OCI-LY1 (cell line): ENCODE measurements around the gene PEX12.

Experiments
- H2AFZ ChIP-seq: fragments of 200-600 bp; sonication (generic), shearing (Covaris generic); 2 replicates; pipeline ENCODE4 v1.6.0; 2014; ENCODE audit warnings: antibody characterized with exemption, mild to moderate bottlenecking, low read length
- H3F3A ChIP-seq: fragments of 200-600 bp; sonication (generic), shearing (Covaris generic); 2 replicates; pipeline ENCODE4 v1.6.0; 2014; ENCODE audit warnings: mild to moderate bottlenecking, antibody characterized with exemption, low read length, moderate library complexity; ENCODE audit not compliant: insufficient read depth
- H3K27ac ChIP-seq: fragments of 200-600 bp; sonication (generic); 2 replicates; pipeline ENCODE4 v1.5.1; 2014; ENCODE audit warnings: low read length, mixed run types, mild to moderate bottlenecking, low read depth; ENCODE audit not compliant: poor library complexity, severe bottlenecking
- H3K27me3 ChIP-seq: fragments of 200-600 bp; sonication (generic); 2 replicates; pipeline ENCODE4 v1.6.0; 2014; ENCODE audit warnings: antibody characterized with exemption, mild to moderate bottlenecking, low read length, moderate library complexity; ENCODE audit not compliant: insufficient read depth
- H3K36me3 ChIP-seq: fragments of 200-600 bp; sonication (generic); 2 replicates; pipeline ENCODE4 v1.6.1; 2014; ENCODE audit warnings: mild to moderate bottlenecking, antibody characterized with exemption, low read length, moderate library complexity, mixed read lengths; ENCODE audit not compliant: insufficient read depth
- H3K4me1 ChIP-seq: fragments of 200-600 bp; sonication (generic); 2 replicates; pipeline ENCODE4 v1.5.1; 2014; ENCODE audit warnings: mild to moderate bottlenecking, low read length, moderate library complexity; ENCODE audit not compliant: insufficient read depth, severe bottlenecking
- H3K4me2 ChIP-seq: fragments of 200-600 bp; sonication (generic), shearing (Covaris generic); 2 replicates; pipeline ENCODE4 v1.6.1; 2014; ENCODE audit warnings: low read length
- H3K4me3 ChIP-seq: fragments of 200-600 bp; sonication (generic); 2 replicates; pipeline ENCODE4 v1.5.1; 2014; ENCODE audit warnings: low read length, low read depth, mild to moderate bottlenecking, mixed read lengths; ENCODE audit not compliant: poor library complexity, severe bottlenecking
- H3K79me2 ChIP-seq: fragments of 200-600 bp; shearing (Covaris generic); 2 replicates; pipeline ENCODE4 v1.6.1; 2016; ENCODE audit warnings: mixed run types, low read length, mixed read lengths; ENCODE audit not compliant: insufficient read depth
- H3K9ac ChIP-seq: fragments of 200-600 bp; sonication (generic), shearing (Covaris generic); 2 replicates; pipeline ENCODE4 v1.6.1; 2014; ENCODE audit warnings: mild to moderate bottlenecking, low read length, mixed read lengths
- H3K9me2 ChIP-seq: fragments of 200-600 bp; sonication (generic), shearing (Covaris generic); 2 replicates; pipeline ENCODE4 v1.6.1; 2014; ENCODE audit warnings: low read depth, mild to moderate bottlenecking, low read length, mixed read lengths
- H3K9me3 ChIP-seq: fragments of 200-600 bp; shearing (Covaris generic); 2 replicates; pipeline ENCODE4 v1.6.1; 2014; ENCODE audit warnings: low read length, mixed read lengths
- H4K20me1 ChIP-seq: fragments of 200-600 bp; sonication (generic), shearing (Covaris generic); 2 replicates; pipeline ENCODE4 v1.6.0; 2016; ENCODE audit warnings: mild to moderate bottlenecking, low read length; ENCODE audit not compliant: insufficient read depth
- CTCF ChIP-seq: fragments of 200-600 bp; sonication (generic), shearing (Covaris generic); IDR thresholded peaks from 2 replicates; pipeline ENCODE4 v1.5.1; 2017; ENCODE audit warnings: mild to moderate bottlenecking, antibody characterized with exemption, low read length, moderate library complexity, mixed read lengths
- EZH2 ChIP-seq: fragments of 200-600 bp; sonication (generic), shearing (Covaris generic); IDR thresholded peaks from 2 replicates; pipeline ENCODE4 v1.8.0; 2017; ENCODE audit warnings: borderline replicate concordance, mixed run types, mild to moderate bottlenecking, antibody characterized with exemption, low read length, moderate library complexity, mixed read lengths

The PEX12 gene

GRCh38 chr17:35560703-35561102 is 17.7 kb downstream of the PEX12 start, which contains the start of gene SLFN14:
TSS of gene SLFN14 (minus strand) at chr17:35560819. CDS start at chr17:35558062, 2,757 bp downstream.
- H3K9me3 ChIP-seq, result no peaks in the 10 kb centered on the region
- no peak for TF ChIP-seq EZH2
- no peak for TF ChIP-seq CTCF
- no peak within 1 kb of the TSS for H2AFZ ChIP-seq
- H3K4me3 ChIP-seq, result no peak within 1 kb of the TSS
- H3K27ac ChIP-seq, result no peak within 1 kb of the TSS
- no peaks in the 10 kb centered on the region for H3K27me3 ChIP-seq
- no peak within 1 kb of the TSS for H3K9ac ChIP-seq
- H3F3A ChIP-seq, result no peaks in the 10 kb centered on the region
- no peaks in the 10 kb centered on the region for H3K9me2 ChIP-seq
- H4K20me1 ChIP-seq, result no peaks in the 10 kb centered on the region
- no peaks in the 10 kb centered on the region for H3K36me3 ChIP-seq
- no peak within 1 kb of the TSS for H3K4me2 ChIP-seq
- H3K4me1 ChIP-seq, result no peaks in the 10 kb centered on the region
- H3K79me2 ChIP-seq, result no peaks in the 10 kb centered on the region

- no peak overlapping the region for H3K27ac ChIP-seq
- H3F3A ChIP-seq, result no peaks in the 10 kb centered on the region
- no peaks in the 10 kb centered on the region for H3K9me2 ChIP-seq
- H3K4me1 ChIP-seq, result no peaks in the 10 kb centered on the region
- no peaks in the 10 kb centered on the region for H4K20me1 ChIP-seq
- no peaks in the 10 kb centered on the region for H3K36me3 ChIP-seq
- H3K4me2 ChIP-seq, result no peak overlapping the region
- TF ChIP-seq CTCF, result no peak
- TF ChIP-seq EZH2, result no peak
- H3K27me3 ChIP-seq, result no peaks in the 10 kb centered on the region
- no peak overlapping the region for H3K9ac ChIP-seq
- no peak overlapping the region for H3K4me3 ChIP-seq
- no peaks in the 10 kb centered on the region for H3K79me2 ChIP-seq
- no peak overlapping the region for H2AFZ ChIP-seq
- H3K9me3 ChIP-seq, result no peaks in the 10 kb centered on the region
Observed at GRCh38 chr17:35559495-35560210, 18.7 kb downstream of the PEX12 start.

- no peak overlapping the region for H3K4me3 ChIP-seq
- 0 out of 2 replicates have a peak, but pooled peaks cover 3% of the 10 kb centered on the region for H3K27me3 ChIP-seq
- no peaks in the 10 kb centered on the region for H3K79me2 ChIP-seq
- H3F3A ChIP-seq, result no peaks in the 10 kb centered on the region
- no peak overlapping the region for H3K27ac ChIP-seq
- H3K9me3 ChIP-seq, result no peaks in the 10 kb centered on the region
- no peaks in the 10 kb centered on the region for H3K4me1 ChIP-seq
- no peaks in the 10 kb centered on the region for H3K9me2 ChIP-seq
- H2AFZ ChIP-seq, result no peak overlapping the region
- no peak overlapping the region for H3K4me2 ChIP-seq
- no peaks in the 10 kb centered on the region for H4K20me1 ChIP-seq
- no peak overlapping the region for H3K9ac ChIP-seq
- no peak for TF ChIP-seq CTCF
- H3K36me3 ChIP-seq, result no peaks in the 10 kb centered on the region
Observed at GRCh38 chr17:35557353-35557752, 21.0 kb downstream of the PEX12 start.
